Measurements from ENCODE around the gene PDE4B. TPM values are rescaled to one million over a fixed set of nuclear protein-coding genes. Genes with fewer than 3 reads are reported as not detected.
A peak's percentile ranks its signal among the peaks of the same experiment; 100 is the strongest.

PDE4B gene
- polyA plus RNA-seq, 12 donors, result 16.0 to 35.1 (median 19.6) TPM; not detected in 1

- DNase-seq, result no peak
Measured at GRCh38 chr1:66334318-66334717, 541.6 kb downstream of the PDE4B start.

- DNase-seq, result no peak
Measured at GRCh38 chr1:66335125-66335524, 542.4 kb downstream of the PDE4B start.

DNA sequence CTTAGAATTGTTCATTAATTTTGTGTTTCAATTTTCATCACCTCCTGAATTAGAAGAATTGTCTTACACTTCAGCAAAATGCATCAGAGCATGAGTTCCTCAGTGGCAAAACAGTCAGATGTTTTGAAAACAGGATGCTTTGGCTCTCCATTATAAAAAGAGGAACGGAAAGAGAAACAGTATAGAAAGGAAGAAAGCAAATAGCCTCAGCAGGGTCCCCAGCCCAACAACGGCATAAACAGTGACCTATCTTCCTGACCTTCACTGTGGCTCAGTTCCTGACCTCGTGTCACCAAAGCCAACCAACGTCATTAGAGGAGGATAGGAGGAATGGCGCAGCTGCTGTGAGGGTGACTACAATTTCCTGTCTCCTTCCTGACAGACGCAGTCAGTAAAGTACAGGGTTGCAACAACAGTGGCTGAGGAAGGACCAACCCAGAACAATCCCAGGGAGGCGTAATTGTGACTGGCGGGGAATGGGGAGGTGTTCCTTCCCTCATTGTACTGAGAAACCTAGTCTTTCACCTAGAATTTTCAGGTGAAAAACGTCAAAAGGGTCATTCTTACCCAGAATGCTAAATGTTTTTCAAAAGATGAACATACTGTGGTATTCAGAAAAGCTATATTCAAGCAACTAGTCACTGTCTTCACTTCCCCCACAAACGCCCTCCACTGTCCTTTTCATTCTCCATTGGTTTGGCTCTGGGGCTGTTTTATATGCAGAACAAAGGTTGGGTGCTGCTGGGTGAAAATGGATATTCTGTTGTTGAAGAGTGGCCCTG lies 543.4 kb downstream of the PDE4B start:
- no peak for DNase-seq

GRCh38 chr1:66336641-66336990 lies 543.9 kb downstream of the PDE4B start:
- DNase-seq, result no peak

DNA sequence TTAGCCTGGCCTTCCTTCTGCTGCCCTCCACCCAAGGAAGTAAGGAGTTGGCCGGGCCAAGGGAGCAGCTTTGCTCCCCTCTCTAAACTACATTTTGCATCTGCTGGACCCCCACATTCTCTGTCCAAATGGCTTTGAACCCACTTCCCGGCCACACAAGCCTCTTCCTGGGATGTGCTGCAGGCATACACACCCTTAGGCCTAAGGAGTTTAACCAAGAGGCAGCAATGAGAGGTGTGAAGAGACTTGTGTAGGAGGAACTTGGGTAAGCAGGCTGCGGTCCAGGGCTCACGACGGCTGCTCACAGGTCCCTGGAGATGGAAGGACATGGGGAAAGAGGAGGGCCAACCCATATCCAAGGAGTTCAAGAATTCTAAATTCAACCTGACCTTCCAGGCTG lies 544.6 kb downstream of the PDE4B start:
- DNase-seq, result no peak

DNA sequence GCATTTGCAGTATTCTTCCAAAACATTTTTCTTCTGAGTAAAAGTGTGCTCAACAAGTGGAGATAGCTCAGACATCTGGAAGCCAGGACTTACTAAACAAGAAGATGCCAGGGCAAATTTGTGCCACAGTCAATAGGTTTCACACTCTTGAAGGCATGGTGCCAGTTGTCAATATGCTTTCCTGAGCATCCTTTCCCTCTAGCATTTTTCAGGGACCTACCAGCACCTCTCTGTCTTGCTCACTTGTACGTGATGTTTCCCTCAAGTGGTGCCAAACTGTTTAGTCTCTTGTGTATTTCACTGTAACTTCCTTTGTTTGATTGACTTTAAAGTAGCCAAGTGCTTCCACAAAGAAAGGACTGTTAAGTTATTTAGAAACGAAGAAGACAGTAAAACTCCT lies 547.2 kb downstream of the PDE4B start:
- no peak for DNase-seq

- DNase-seq, result no peak
Measured at GRCh38 chr1:66341446-66342089, 548.9 kb downstream of the PDE4B start.

DNA sequence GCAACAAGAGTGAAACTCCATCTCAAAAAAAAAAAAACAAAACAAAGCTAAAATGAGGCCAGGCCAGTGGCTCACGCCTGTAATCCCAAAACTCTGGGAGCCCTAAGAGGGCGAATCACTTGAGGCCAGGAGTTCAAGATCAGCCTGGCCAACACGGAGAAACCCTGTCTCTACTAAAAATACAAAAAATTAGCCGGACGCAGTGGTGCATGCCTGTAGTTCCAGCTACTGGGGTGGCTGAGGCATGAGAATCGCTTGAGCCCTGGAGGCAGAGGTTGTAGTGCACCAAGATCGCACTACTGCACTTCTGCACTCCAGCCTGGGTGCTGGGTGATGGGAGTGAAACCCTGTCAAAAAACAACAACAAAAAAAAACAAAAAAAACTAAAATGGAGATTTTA lies 550.0 kb downstream of the PDE4B start:
- DNase-seq, result no peak

GRCh38 chr1:66343569-66344325 lies 551.1 kb downstream of the PDE4B start:
- no peak for DNase-seq

DNA sequence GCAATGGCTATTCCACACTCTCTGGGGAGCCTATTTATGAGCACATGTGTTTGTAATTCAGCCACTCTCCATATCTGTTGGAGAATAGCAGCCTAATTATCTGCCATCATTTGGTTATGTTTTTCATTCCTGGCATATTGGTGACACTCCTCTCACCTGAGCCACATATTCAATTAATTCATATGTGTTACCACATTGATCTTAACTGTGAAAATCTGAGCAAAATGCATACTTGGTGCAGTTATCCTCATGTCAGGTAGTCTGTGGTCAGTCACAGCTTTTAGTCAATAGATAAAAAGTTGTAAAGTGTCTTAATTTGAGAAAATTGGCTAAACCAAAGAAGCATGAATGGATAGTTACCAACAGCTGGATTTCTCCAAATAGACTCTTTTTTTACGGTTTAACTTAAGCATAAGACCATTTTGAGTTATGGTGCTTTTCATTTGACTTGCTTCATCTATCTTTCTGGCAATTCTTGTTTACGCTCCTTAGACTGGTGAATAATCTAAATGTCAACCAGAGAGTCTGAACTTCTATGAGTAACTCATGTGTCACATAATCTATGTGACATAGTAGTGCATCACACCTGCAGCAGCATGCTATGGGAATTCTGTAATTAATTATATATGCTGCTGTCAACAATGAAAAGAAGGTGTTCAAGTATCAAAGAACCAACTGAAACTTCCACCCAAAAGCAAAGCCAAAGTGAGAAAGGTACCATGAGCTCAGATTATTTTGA lies 553.5 kb downstream of the PDE4B start:
- DNase-seq, result no peak

DNA sequence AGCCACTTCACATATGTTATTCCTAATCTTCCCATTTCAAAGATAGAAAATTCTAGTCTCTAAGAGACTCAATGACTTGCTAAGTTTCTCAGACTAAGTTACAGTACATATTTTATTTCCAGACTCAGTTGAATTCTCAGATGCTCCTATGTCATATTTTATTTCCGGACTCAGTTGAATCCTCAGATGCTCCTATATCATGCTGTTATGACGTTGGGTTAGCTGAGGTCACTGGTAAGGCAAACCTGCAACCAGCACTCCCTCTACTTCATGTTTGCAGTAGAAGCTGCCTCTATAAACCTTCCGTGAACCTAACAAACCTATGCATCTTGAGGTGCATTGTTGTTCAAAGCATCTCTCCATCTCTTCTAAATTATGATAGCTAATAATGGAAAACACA lies 554.2 kb downstream of the PDE4B start:
- no peak for DNase-seq

DNA sequence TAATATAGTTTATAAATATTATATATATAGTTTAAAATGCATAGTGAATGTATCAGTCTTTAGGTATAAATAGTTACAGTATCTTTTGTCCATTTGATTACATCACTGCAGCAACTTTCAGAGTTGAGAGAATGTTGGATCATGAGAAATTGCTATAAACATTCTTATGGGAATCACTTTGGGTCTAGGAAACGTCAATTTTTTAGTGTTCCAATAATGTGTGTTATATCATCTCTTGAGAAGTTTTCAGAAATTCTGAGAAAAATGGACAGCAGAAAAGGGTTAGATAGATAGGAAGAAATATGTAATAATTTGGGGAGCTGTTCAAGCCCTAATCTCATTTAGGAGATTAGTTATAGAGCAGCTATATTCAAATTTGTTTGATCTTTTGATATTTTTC lies 556.1 kb downstream of the PDE4B start:
- no peak for DNase-seq

- DNase-seq, result no peak
Measured at GRCh38 chr1:66349242-66349641, 556.5 kb downstream of the PDE4B start.

- no peak for DNase-seq
Measured at GRCh38 chr1:66350001-66350547, 557.4 kb downstream of the PDE4B start.

DNA sequence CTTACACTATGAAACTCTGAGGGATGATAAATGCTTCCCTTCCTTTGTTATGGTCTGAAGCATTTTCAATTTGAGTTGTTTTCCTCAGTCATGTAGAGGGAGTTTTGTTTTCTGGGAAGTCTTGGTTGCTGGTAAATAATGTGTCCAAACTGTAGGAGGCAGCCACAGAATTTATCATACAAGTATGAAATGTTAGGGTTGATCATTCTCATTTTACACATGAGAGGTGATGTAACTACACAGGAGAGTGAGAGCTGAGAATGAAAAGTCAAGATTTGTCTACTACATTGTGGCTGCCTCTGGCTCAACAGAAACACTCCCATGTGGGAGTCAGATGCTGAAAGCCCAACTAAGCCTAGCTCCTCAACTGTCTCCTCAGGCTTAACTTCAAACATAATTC lies 558.8 kb downstream of the PDE4B start:
- no peak for DNase-seq

GRCh38 chr1:66351913-66352312 lies 559.2 kb downstream of the PDE4B start:
- no peak for DNase-seq

DNA sequence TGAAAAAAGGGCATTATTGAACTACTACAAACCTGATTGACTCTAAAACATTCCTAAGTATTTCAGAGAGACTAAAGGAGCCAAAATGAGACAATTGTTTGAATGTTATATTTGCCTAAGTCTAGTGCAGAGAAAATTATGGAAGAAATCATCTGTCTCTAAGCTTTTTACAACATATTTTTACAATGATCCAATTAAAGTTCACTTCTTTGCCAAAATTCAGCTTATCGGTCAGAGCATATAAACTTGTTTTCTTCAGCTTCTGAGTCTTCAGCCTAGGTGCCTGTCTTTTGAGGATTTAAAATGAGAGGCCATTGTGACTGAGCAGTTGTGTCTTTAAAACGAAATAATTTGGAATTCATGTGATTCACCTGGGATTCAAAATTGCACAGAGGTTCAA lies 560.1 kb downstream of the PDE4B start:
- DNase-seq, result no peak

- DNase-seq, result no peak
Measured at GRCh38 chr1:66353257-66353656, 560.6 kb downstream of the PDE4B start.

- DNase-seq, result peak; percentile 83
Measured at GRCh38 chr1:66354311-66355201, 561.9 kb downstream of the PDE4B start.

DNA sequence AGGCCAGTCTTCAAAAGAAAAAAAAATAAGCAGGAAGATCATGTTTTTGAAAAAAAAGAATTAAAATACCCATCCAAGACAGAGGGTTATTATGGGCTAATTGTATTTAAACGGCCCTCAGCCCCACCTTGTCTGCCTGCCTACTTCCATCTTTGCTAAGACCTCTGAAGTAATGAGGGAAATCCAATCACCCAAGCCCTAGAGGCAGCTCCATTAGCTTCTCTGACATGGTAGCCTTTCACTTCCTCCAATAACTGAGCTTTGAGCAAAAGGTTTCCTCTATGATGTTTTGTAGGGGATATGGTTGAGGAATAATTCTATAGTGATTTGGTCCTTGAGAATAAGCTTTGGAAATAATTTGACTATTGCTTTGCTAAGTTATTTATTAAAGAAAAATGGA lies 563.1 kb downstream of the PDE4B start:
- DNase-seq, result no peak

- DNase-seq, result no peak
Measured at GRCh38 chr1:66356605-66357004, 563.9 kb downstream of the PDE4B start.
